Activated CD4-positive, alpha-beta memory T cell treated with anti-CD3 and anti-CD28 coated beads, Interleukin-2, amount 10 ng/mL, durations not matched to agents 7 days and 5 days (primary cell): Measurements from ENCODE around the gene PBX1. TPM values are rescaled to one million over a fixed set of nuclear protein-coding genes. Genes with fewer than 3 reads are reported as not detected.

Experiments used
- CTCF ChIA-PET: fragments of 350-600 bp; sonication (Branson Sonifier 250); formaldehyde crosslinking; loops from one replicate; lab custom pipeline; 2021; ENCODE audit warnings: antibody characterized with exemption, inconsistent platforms; lab: Charles Lee
- POLR2A ChIA-PET: fragments of 350-600 bp; sonication (Branson Sonifier 250); formaldehyde crosslinking; loops from one replicate; lab custom pipeline; 2021; ENCODE audit warnings: antibody characterized with exemption; lab: Charles Lee
- DNase-seq: peaks from one replicate; pipeline ENCODE4 v3.0.0-alpha.2; 2020
- H3K27ac Mint-ChIP-seq: one replicate; pipeline ENCODE4 v1.8.0; 2021; ENCODE audit warnings: mild to moderate bottlenecking, mixed read lengths
- H3K27me3 Mint-ChIP-seq: one replicate; pipeline ENCODE4 v1.8.0; 2021; ENCODE audit warnings: mixed read lengths
- H3K36me3 Mint-ChIP-seq: one replicate; pipeline ENCODE4 v1.8.0; 2021; ENCODE audit warnings: low read depth, mixed read lengths
- H3K4me1 Mint-ChIP-seq: one replicate; pipeline ENCODE4 v1.8.0; 2021; ENCODE audit warnings: mixed read lengths
- H3K4me3 Mint-ChIP-seq: one replicate; pipeline ENCODE4 v1.8.0; 2021; ENCODE audit warnings: mild to moderate bottlenecking, mixed read lengths
- H3K9me3 Mint-ChIP-seq: one replicate; pipeline ENCODE4 v1.8.0; 2021; ENCODE audit warnings: mixed read lengths
- total RNA-seq, 2 experiments: library from RNA; stranded (reverse); gene quantifications; one replicate each; pipeline ENCODE4 v1.2.3, GENCODE V29; 2021

The PBX1 gene
- total RNA-seq, 2 experiments from 2014 or later, result 0.18 to 0.23 TPM

DNA sequence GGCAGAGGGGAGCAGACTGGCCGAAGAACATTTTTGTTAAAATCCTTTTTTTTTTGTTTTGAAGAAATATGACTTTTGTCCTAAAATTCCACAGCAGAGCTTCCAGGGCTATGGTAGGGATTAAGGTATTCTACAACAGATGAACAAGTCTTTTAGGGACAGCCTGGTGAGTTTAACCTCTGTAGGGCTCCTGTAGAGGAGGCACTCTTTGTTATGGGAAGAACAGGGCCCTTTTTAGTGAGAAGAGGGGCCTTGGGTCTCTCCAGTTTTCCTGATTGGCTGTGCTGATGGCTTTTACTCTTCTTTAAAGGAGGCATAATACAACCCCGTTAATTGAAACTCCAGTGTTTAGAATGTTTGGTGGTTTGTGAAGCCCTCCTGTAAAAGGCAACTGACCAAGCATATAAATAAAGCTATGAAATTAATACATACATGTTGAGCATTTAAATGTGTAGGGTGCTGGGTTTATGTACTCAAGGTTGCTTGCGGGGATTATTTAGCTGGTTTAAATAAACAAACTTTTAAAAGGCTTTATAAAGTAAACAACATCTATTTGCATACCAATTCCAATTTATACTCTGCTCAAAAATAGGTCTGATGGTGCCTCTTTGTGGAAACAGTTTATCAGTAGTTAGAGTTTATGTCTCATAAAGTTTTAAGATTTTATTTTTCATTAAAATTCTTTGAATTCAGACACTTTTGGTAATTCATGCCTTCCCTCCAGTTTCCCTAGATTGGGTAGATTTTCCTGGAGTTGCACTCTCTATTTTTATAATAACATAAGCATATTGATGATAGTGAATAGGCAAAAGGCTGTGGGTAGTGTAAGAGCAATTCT lies 46.5 kb downstream of the PBX1 start:
- Mint-ChIP-seq H3K27ac (no peak overlapping the region), H3K36me3 (no peaks in the 10 kb centered on the region), H3K9me3 (no peaks in the 10 kb centered on the region), H3K27me3 (no peaks in the 10 kb centered on the region), H3K4me3 (no peak overlapping the region), H3K4me1 (no peaks in the 10 kb centered on the region)
- POLR2A ChIA-PET, result no interaction called here
- CTCF ChIA-PET, result no interaction called here
- no peak for DNase-seq

DNA sequence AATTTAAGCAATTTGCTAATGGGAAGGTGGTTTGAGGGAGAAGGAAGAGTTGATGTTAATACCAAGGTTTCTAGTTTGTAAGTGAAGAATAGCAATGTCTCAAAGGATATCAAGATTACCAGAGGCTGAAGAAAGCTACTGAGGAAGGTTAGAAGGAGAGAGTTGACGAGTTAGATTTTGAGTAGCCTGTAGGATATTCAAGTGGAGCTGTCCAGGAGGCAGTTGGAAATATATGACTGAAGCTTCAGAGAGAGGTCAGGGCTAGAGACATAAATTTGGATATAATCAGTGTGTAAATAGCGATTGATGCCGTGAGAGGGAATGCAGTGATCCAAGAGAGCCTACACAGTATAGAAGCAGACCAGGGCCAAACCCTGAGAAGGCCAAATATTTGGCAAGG lies 48.4 kb downstream of the PBX1 start:
- CTCF ChIA-PET, result no interaction called here
- POLR2A ChIA-PET, result no interaction called here
- no peak overlapping the region for H3K27ac Mint-ChIP-seq
- H3K9me3 Mint-ChIP-seq, result no peaks in the 10 kb centered on the region
- no peaks in the 10 kb centered on the region for H3K36me3 Mint-ChIP-seq
- no peaks in the 10 kb centered on the region for H3K4me1 Mint-ChIP-seq
- H3K4me3 Mint-ChIP-seq, result no peak overlapping the region
- no peak for DNase-seq
- no peaks in the 10 kb centered on the region for H3K27me3 Mint-ChIP-seq

DNA sequence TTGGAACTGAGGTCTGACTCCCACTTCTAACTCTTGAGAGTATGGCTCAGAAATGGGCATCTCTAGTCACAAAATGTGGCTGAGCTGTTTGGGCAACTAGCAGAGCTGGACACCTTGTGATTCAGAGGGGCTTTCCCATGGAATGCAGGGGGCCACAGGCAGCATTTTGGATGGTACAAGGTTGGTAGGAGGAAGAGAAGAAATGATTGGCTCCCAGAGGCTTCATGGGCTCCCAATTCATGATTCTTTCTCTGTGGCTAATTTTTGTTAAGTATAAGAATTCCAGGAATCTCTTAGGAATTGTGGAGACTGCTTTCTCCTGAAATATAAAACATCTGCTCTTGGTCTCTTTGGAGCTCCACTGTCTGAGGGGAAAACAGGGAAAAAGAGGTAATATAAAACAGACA lies 49.7 kb downstream of the PBX1 start:
- H3K4me3 Mint-ChIP-seq, result no peak overlapping the region
- H3K4me1 Mint-ChIP-seq, result no peaks in the 10 kb centered on the region
- no peaks in the 10 kb centered on the region for H3K9me3 Mint-ChIP-seq
- H3K27me3 Mint-ChIP-seq, result no peaks in the 10 kb centered on the region
- ChIA-PET POLR2A (no interaction called here), CTCF (no interaction called here)
- H3K36me3 Mint-ChIP-seq, result no peaks in the 10 kb centered on the region
- H3K27ac Mint-ChIP-seq, result no peak overlapping the region
- DNase-seq, result no peak

DNA sequence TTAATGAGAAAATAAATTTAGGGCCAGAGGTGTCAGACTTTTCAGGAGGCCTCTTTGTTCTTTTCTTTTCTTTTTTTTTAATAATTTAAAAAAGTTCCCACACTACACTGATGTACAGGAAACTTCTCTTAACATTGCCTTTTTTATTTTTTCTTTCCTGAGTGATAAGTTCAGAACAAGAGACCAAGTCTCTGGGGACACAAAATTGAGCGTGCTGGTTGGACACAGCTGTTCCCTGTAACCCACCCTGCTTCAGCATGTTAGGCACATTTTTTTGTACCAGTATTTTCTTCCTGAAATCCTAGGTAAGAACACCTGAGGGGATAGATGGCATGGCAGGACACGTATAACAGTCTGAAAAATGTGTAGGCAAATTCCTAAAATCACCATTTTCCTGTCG lies 50.1 kb downstream of the PBX1 start:
- Mint-ChIP-seq H3K4me3 (no peak overlapping the region), H3K27me3 (no peaks in the 10 kb centered on the region), H3K9me3 (no peaks in the 10 kb centered on the region)

DNA sequence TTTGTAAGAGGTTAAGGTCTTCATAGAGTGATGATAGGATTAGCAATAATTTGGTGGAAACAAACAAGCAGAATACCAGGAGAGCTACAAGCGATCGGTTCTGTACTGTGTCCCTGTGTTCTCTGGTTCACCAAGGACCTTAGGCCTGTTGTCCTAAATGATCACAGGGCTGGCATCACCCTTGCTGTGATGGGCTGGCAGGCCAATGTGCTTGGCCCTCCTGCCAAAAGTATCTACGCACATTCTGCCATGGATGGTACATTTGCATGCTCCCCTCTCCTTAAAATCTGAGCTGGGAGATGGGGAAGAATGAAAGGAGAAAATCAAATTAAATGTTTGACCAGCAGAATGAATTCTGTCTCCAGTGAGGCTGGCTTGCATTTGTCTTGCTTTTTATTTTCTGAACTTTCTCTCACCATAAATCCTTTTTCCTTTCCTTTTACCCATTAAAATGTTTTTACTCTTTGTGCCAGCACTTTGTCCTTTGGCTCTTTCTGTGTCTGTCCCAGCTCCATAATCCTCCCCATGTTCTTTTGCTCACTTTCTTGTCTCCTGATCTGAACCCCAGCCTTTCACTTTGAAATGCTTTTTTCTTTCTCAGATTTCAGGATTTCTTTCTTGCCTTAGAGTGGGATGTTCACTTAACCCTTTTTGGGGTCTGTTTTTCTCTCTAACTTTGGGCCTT lies 51.7 kb downstream of the PBX1 start:
- ChIA-PET CTCF (no interaction called here), POLR2A (no interaction called here)
- H3K27me3 Mint-ChIP-seq, result no peaks in the 10 kb centered on the region
- H3K27ac Mint-ChIP-seq, result no peak overlapping the region
- H3K9me3 Mint-ChIP-seq, result no peaks in the 10 kb centered on the region
- H3K36me3 Mint-ChIP-seq, result no peaks in the 10 kb centered on the region
- no peak overlapping the region for H3K4me3 Mint-ChIP-seq
- no peaks in the 10 kb centered on the region for H3K4me1 Mint-ChIP-seq
- no peak for DNase-seq

More for the DNA sequence above, 50.1 kb downstream of the PBX1 start:
- Mint-ChIP-seq H3K27ac (no peak overlapping the region), H3K36me3 (no peaks in the 10 kb centered on the region), H3K4me1 (no peaks in the 10 kb centered on the region)
- CTCF ChIA-PET, result no interaction called here
- no peak for DNase-seq
- POLR2A ChIA-PET, result no interaction called here

DNA sequence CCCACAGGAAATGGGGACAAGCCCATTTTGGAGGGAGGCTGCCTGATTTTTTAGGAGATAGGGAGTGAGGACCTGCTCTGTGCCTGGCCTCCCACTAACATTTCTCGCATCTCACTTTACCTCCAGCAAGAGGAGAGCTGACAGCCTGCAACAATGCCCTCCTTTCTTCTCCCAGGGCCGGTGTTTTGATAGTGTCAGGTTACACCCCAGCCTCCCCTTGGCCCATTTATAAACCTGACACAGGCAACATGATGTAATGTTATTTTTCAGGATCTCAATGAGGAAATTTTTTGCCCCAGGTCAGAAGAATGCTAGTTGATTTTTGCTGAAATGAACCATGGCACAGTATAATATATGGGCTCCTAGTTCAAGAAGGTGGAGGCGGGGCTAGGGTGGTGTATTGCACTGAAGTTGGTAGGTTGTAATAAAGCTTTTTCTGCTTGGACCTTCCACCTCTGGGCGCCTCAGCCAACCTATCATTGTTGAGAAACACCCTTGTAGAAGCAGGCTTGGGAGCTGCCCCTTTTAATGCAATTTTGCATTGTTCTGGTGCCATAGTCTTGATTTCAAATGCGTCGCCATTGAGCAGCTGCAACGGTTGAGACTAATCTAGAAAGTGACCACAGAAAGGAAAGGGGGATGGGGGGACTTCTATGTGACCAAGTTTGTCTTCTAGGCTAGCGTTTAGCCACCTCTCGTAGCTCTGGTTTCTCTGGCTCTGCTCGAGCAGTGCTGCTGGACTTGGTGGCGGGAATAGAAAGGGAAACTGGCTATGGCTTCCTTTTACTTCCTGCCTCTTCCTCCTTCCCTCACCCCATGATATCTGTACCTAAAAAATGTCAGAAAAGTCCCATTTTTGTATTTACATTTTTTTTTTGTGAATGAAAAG lies 53.0 kb downstream of the PBX1 start:
- no peak overlapping the region for H3K27ac Mint-ChIP-seq
- H3K4me1 Mint-ChIP-seq, result no peaks in the 10 kb centered on the region
- no peak for DNase-seq
- H3K4me3 Mint-ChIP-seq, result no peak overlapping the region
- ChIA-PET CTCF (no interaction called here), POLR2A (no interaction called here)
- H3K9me3 Mint-ChIP-seq, result no peaks in the 10 kb centered on the region
- no peaks in the 10 kb centered on the region for H3K36me3 Mint-ChIP-seq
- no peaks in the 10 kb centered on the region for H3K27me3 Mint-ChIP-seq

DNA sequence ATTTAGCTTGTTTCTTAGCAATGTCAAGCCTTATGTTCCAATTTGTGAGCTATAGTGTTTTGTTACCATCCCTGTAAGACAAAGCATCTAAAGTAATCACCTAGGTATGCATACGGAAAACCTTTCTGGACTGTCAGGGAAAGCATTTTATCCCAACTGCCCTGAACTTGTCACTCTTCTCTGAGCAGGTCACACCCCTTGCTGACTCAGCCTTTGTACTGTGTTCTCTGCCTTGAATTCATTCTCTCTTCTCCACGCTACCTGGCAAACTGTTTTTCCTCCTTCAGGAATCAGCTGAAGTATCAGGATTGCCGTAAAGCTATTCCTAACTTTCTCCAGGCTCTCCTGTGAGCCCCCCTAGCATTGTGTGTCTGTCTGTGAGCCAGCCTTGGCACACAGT lies 54.2 kb downstream of the PBX1 start:
- CTCF ChIA-PET, result no interaction called here
- no peaks in the 10 kb centered on the region for H3K4me1 Mint-ChIP-seq
- no peak for DNase-seq
- H3K4me3 Mint-ChIP-seq, result no peak overlapping the region
- H3K36me3 Mint-ChIP-seq, result no peaks in the 10 kb centered on the region
- no peaks in the 10 kb centered on the region for H3K27me3 Mint-ChIP-seq
- H3K27ac Mint-ChIP-seq, result no peak overlapping the region
- POLR2A ChIA-PET, result no interaction called here
- no peaks in the 10 kb centered on the region for H3K9me3 Mint-ChIP-seq

DNA sequence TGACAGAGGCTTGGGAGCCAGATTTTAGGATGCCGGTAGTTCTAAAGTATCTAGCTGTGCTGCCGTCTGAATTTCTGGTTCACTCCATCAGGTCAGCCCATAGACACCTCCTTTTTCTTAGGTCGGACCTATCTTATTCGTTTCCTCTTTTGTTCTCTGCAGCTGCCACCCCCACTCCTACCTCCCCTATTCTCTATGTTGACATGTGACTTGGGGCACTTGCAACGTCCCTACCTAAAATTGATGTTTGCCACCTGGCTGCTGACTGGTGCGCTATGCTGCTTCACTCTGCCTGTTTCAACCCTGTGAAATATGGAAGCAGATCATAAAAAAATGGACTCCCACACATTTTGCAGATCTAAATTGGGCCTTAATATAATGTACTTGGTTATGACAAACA lies 55.3 kb downstream of the PBX1 start:
- H3K4me1 Mint-ChIP-seq, result no peaks in the 10 kb centered on the region
- CTCF ChIA-PET, result no interaction called here

DNA sequence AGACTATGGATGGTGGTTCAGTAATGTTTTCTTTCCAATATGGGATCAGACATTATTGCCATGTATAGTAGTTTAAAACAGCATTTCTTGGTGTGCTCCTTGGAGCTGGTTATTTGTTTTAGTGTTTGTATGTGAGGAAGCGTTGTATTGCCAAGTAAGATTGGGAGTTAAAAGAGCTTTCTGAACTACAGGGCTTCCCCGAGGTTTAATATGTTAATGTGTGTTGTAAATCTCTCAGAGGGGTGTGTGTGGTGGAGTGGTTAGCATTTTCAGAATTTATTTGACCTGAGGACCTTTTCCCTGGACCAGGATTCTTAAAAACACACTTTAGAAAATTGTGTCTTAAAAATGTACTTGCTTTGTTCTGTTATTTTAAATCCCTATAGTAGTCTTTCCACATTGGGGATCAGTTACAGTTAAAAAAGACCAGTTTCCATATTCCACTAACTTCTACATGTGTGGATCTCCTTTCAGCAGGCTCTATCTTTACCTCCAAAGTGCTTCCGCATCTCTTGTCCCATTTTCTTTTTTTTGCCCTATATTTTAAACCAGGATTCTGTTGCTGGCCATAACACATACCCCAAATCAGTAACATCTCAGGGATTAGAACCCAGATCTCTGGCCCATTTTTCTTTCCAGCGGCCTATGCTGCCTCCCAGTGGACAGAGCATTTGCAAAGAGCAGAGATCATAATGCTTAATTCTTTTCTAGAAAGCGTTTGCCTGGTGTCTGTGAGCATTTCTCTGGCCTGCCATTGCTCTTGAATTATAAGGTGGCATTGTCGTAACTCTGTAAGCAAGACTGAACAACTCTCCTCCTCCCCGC lies 58.6 kb downstream of the PBX1 start:
- CTCF ChIA-PET, result interaction anchor here (0.6 kb wide), 1 partner anchor 21 kb away, joined by 3 read pairs; no protein-coding TSS in a partner anchor
- H3K9me3 Mint-ChIP-seq, result no peaks in the 10 kb centered on the region
- no peaks in the 10 kb centered on the region for H3K36me3 Mint-ChIP-seq
- POLR2A ChIA-PET, result no interaction called here
- H3K4me1 Mint-ChIP-seq, result no peaks in the 10 kb centered on the region
- no peak overlapping the region for H3K4me3 Mint-ChIP-seq
- no peak for DNase-seq
- H3K27ac Mint-ChIP-seq, result no peak overlapping the region
- no peaks in the 10 kb centered on the region for H3K27me3 Mint-ChIP-seq

More for the DNA sequence above, 55.3 kb downstream of the PBX1 start:
- no peaks in the 10 kb centered on the region for H3K36me3 Mint-ChIP-seq
- no peak overlapping the region for H3K4me3 Mint-ChIP-seq
- DNase-seq, result no peak
- no peaks in the 10 kb centered on the region for H3K9me3 Mint-ChIP-seq
- POLR2A ChIA-PET, result no interaction called here
- H3K27ac Mint-ChIP-seq, result no peak overlapping the region
- H3K27me3 Mint-ChIP-seq, result no peaks in the 10 kb centered on the region

DNA sequence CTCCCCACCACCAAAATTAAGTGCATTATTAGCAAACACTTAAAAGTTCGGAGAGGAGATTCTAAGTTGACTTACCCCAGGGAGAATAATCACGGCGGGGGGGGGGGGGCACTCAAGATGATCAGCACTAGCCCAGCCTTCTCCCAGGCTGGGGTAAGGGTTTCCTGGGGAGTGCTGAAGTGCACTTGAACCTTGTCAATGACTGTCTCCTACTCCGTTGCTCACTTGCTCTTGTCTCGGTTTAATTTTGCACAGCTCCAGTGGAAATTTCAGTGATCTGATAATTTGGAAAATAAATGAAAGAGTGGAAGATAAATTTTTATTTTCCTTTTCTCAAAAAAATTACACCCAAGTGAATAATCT lies 59.2 kb downstream of the PBX1 start:
- ChIA-PET POLR2A (no interaction called here), CTCF (no interaction called here)
- Mint-ChIP-seq H3K9me3 (no peaks in the 10 kb centered on the region), H3K27me3 (no peaks in the 10 kb centered on the region), H3K4me1 (no peaks in the 10 kb centered on the region), H3K27ac (no peak overlapping the region), H3K36me3 (no peaks in the 10 kb centered on the region), H3K4me3 (no peak overlapping the region)
- DNase-seq, result no peak

DNA sequence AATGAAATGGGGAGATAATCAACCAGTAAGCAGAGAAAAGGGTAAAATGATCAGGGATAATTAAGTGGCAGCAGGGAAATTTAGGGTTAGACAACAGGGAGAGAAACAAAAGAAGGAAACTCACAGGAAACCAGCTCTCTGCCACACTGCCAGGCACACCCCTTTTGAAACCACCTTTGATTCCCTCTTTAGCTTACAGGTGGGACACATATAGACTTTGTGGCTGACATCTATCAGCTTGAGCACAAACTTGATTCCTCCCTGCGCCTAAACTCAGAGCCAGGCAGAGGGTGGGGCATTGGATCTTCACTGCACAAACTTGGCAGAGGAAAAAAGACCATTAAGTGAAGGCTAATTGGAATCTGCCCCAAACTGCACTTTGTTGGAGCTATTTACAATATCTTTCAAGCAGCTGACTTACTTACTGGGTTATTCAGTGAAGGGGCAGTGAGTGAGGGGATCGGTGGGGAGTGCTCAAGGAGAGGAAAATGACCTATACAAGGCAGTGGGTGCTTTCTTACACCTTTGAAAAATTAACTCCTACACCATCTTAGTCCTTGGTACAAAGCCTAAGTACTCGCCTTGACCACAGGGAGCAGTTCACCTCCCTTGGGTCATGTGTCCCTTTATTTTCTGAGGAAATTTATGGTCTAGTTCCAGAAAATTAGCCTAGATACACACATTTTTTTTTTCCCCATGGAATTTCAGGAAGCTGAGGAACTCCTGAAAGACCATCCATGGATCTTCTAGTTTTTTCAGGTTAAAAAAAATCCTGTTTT lies 60.2 kb downstream of the PBX1 start:
- H3K4me1 Mint-ChIP-seq, result no peaks in the 10 kb centered on the region
- ChIA-PET POLR2A (no interaction called here), CTCF (no interaction called here)
- no peak for DNase-seq
- no peaks in the 10 kb centered on the region for H3K36me3 Mint-ChIP-seq
- no peak overlapping the region for H3K27ac Mint-ChIP-seq
- no peak overlapping the region for H3K4me3 Mint-ChIP-seq
- no peaks in the 10 kb centered on the region for H3K27me3 Mint-ChIP-seq
- H3K9me3 Mint-ChIP-seq, result no peaks in the 10 kb centered on the region
